Epithelial cell of esophagus (primary cell): Measurements from ENCODE around the gene CNEP1R1.

Experiments used
- DNase-seq: peaks from one replicate; pipeline ENCODE4 v3.0.0; 2010; ENCODE audit warnings: low read depth
- H3K4me3 ChIP-seq: 2 replicates; pipeline ENCODE4 v1.5.1; 2011; ENCODE audit warnings: mild to moderate bottlenecking, low read length, control low read depth
- CTCF ChIP-seq: IDR thresholded peaks from 2 replicates; pipeline ENCODE4 v1.5.1; 2011; ENCODE audit warnings: low read depth, mild to moderate bottlenecking, low read length, control low read depth, inconsistent platforms; ENCODE audit not compliant: insufficient read depth; ENCODE audit errors: missing control alignments

CNEP1R1 gene

GRCh38 chr16:50015631-50016030, 9.4 kb upstream of the CNEP1R1 start:
- DNase-seq = no peak
- H3K4me3 ChIP-seq = no peak overlapping the region
- no peak for TF ChIP-seq CTCF

- DNase-seq = no peak
- no peak for TF ChIP-seq CTCF
- no peak overlapping the region for H3K4me3 ChIP-seq
These were observed 7.5 kb upstream of the CNEP1R1 start for GRCh38 chr16:50017553-50017952.

GRCh38 chr16:50021544-50021943, 3.5 kb upstream of the CNEP1R1 start:
- no peak overlapping the region for H3K4me3 ChIP-seq
- no peak for TF ChIP-seq CTCF
- peak; percentile 20 for DNase-seq

DNA sequence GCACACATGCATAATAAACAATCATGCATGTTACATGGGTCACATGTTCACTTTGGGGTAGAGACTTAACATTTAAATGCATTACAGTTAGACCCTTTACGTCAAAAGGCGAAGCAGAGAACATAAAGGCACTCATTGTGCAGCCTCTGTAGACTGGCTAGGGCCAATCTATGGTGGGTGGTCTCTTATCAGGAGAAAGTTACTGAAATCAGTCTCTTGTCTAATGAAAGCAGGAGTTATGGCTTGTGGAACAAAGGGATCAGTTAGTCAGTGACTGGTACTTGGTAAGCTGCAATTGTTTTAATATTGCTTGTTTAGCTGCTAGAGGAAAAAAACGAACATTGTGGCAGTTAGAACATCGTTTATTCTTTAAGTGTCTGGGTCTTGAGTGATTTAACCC, 1.4 kb upstream of the CNEP1R1 start:
- H3K4me3 ChIP-seq = no peak overlapping the region
- DNase-seq = no peak
- no peak for TF ChIP-seq CTCF

GRCh38 chr16:50024207-50024606, 818 bp upstream of the CNEP1R1 start:
- DNase-seq = no peak
- TF ChIP-seq CTCF = no peak
- no peak overlapping the region for H3K4me3 ChIP-seq

- peak overlapping the region; percentile 91 for H3K4me3 ChIP-seq
- DNase-seq = peak; percentile 16
- no peak for TF ChIP-seq CTCF
These were observed 509 bp downstream of the CNEP1R1 start for GRCh38 chr16:50025537-50025931.

DNA sequence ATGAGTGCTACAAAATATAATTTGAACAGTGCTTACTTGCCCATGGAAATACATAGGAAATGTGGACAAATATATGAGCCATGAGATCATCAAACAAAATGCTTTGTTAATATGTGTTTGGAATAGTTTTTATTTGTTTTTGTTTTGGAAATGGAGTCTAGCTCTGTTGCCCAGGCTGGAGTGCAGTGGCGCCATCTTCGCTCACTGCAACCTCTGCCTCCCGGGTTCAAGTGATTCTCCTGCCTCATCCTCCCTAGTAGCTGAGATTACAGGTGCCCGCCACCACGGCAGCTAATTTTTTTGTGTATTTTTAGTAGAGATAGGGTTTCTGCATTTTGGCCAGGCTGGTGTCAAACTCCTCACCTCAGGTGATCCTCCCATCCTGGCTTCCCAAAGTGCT, 2.8 kb downstream of the CNEP1R1 start:
- no peak for TF ChIP-seq CTCF
- DNase-seq = no peak
- H3K4me3 ChIP-seq = no peak overlapping the region
